H1 (cell line): ENCODE results near the gene ATAD3A. TPM values are rescaled to one million over a fixed set of nuclear protein-coding genes. Genes with fewer than 3 reads are reported as not detected.

Experiments used
- ASH2L ChIP-seq: fragments of 200-600, 300-600 bp; sonication (generic); IDR thresholded peaks from one replicate; pipeline ENCODE4 v1.7.1; 2017; ENCODE audit warnings: low read length
- BCL11A ChIP-seq, 2 experiments: IDR thresholded peaks; one replicate each; pipeline ENCODE4 v1.6.1; 2011; ENCODE audit warnings: low read depth in 2 of 2, low read length in 2 of 2, mild to moderate bottlenecking in 2 of 2
- BRCA1 ChIP-seq: IDR thresholded peaks from 2 replicates; pipeline ENCODE4 v1.6.1; 2012; ENCODE audit warnings: low read depth, low read length, improper control_type of control experiment
- HDAC6 ChIP-seq: IDR thresholded peaks from one replicate; pipeline ENCODE4 v1.7.1; 2012; ENCODE audit warnings: low read depth, mild to moderate bottlenecking, inconsistent platforms, low read length, moderate library complexity
- JUN ChIP-seq: IDR thresholded peaks from 2 replicates; pipeline ENCODE4 v1.6.1; 2011; ENCODE audit warnings: low read depth, mild to moderate bottlenecking, improper control_type of control experiment, low read length
- KDM1A ChIP-seq: fragments of 200-600, 300-600 bp; sonication (generic); IDR thresholded peaks from 2 replicates; pipeline ENCODE4 v1.7.1; 2016; ENCODE audit warnings: mild to moderate bottlenecking, low read length, borderline replicate concordance
- KDM5A ChIP-seq: fragments of 200-600 bp; IDR thresholded peaks from 2 replicates; pipeline ENCODE4 v1.7.1; 2012; ENCODE audit warnings: mild to moderate bottlenecking, low read length, inconsistent platforms, mixed read lengths
- PHF8 ChIP-seq: fragments of 200-600 bp; sonication (generic); conservative IDR thresholded peaks from 2 replicates; pipeline ENCODE4 v1.7.1; 2012; ENCODE audit warnings: low read depth, mild to moderate bottlenecking, inconsistent platforms, low read length, moderate library complexity
- RAD21 ChIP-seq, 2 experiments: IDR thresholded peaks in 1 of 2; conservative IDR thresholded peaks in 1 of 2; 2 replicates each; pipeline ENCODE4 v1.6.1; 2011; ENCODE audit warnings: low read depth in 2 of 2, low read length in 2 of 2, improper control_type of control experiment in 1 of 2, inconsistent platforms in 1 of 2, mild to moderate bottlenecking in 1 of 2, moderate library complexity in 1 of 2
- RBBP5 ChIP-seq: IDR thresholded peaks from 2 replicates; pipeline ENCODE4 v1.7.1; 2012; ENCODE audit warnings: low read depth, mild to moderate bottlenecking, inconsistent platforms, low read length, moderate library complexity, borderline replicate concordance
- SIRT6 ChIP-seq: IDR thresholded peaks from one replicate; pipeline ENCODE4 v1.7.1; 2012; ENCODE audit warnings: low read length, inconsistent platforms
- SIX5 ChIP-seq: IDR thresholded peaks from 2 replicates; pipeline ENCODE4 v1.6.1; 2011; ENCODE audit warnings: mild to moderate bottlenecking, low read depth, low read length
- SP2 ChIP-seq: IDR thresholded peaks from 2 replicates; pipeline ENCODE4 v1.6.1; 2012; ENCODE audit warnings: mild to moderate bottlenecking, low read length, inconsistent platforms
- SP4 ChIP-seq: IDR thresholded peaks from 2 replicates; pipeline ENCODE4 v1.6.1; 2012; ENCODE audit warnings: low read length, inconsistent platforms
- TAF1 ChIP-seq: IDR thresholded peaks from 2 replicates; pipeline ENCODE4 v1.6.1; 2011; ENCODE audit warnings: mild to moderate bottlenecking, low read depth, low read length
- TAF7 ChIP-seq: optimal IDR thresholded peaks from 2 replicates; pipeline ENCODE3; 2011; ENCODE audit warnings: low read depth, mild to moderate bottlenecking, inconsistent platforms, low read length, moderate library complexity, borderline replicate concordance
- ZNF274 ChIP-seq: IDR thresholded peaks from 2 replicates; pipeline ENCODE4 v1.7.0; 2012; ENCODE audit warnings: low read length, borderline replicate concordance; ENCODE audit errors: extremely low read depth
- polyA plus RNA-seq, 7 experiments: library from polyadenylated mRNA; depleted of rRNA in 3 of 7; stranded (reverse) in 5 of 7; unstranded in 2 of 7; fragments of >200 nt in 5 of 7; fragments of 200-250 nt in 2 of 7; gene quantifications; 1 replicate in 5 of 7; 2 replicates in 1 of 7; 4 replicates in 1 of 7; pipeline versions ENCODE4 v1.2.1 to v1.2.3, GENCODE V29; 2011 to 2013; ENCODE audit warnings: missing spikeins in 2 of 7, mixed read lengths in 2 of 7
- total RNA-seq: library from RNA; stranded (reverse); fragmentation: NEBNext Ultra II Directional; extraction: Animal tissue kit (Norgen Biotek cat#: 25700); gene quantifications from 2 replicates; pipeline ENCODE4 v1.2.1, GENCODE V29; 2021
- TF ChIP-seq, protein P1 (sequence below), 3 experiments: IDR thresholded peaks; 1 replicate in 2 of 3; 2 replicates in 1 of 3; pipeline versions ENCODE4 v1.5.1 to v1.6.1; 2011; ENCODE audit warnings: low read length in 3 of 3, mild to moderate bottlenecking in 3 of 3, inconsistent platforms in 2 of 3, low read depth in 1 of 3, moderate library complexity in 1 of 3; ENCODE audit not compliant: insufficient read depth in 1 of 3; ENCODE audit errors: control extremely low read depth in 1 of 3
- TF ChIP-seq, protein P2 (sequence below): IDR thresholded peaks from 2 replicates; pipeline ENCODE4 v1.6.1; 2011; ENCODE audit warnings: low read length, improper control_type of control experiment
- TF ChIP-seq, protein P3 (sequence below): IDR thresholded peaks from 2 replicates; pipeline ENCODE4 v1.6.1; 2012; ENCODE audit warnings: inconsistent platforms

The ATAD3A gene
- total and polyA plus RNA-seq, 2 of the 8 experiments (the other 6 are each of a cell fraction or from before 2014, with no cell fraction given), result 28.3 to 64.7 TPM

- TF ChIP-seq RAD21 (IDR thresholded peaks at IDR 0.05 in 1 of 2, conservative IDR thresholded peaks at IDR 0.05 in 1 of 2; ENCODE audit: low read depth in 2 of 2, low read length in 2 of 2) (no peak), HDAC6 (no peak), SP4 (no peak), SIX5 (no peak), JUN (no peak), KDM1A (no peak), KDM5A (peak; percentile 44; the same call in 1 of the 2 replicates), TAF1 (0 out of 2 replicates have a peak, but pooled peaks have one; percentile 56), ASH2L (peak; percentile 50), SIRT6 (no peak), TAF7 (no peak), PHF8 (peak; percentile 69), BRCA1 (peak; percentile 63), ZNF274 (no peak), RBBP5 (no peak), BCL11A (IDR thresholded peaks at IDR 0.05; ENCODE audit: low read depth in 2 of 2, low read length in 2 of 2) (no peak), SP2 (no peak)
- TF ChIP-seq, protein P1, sequence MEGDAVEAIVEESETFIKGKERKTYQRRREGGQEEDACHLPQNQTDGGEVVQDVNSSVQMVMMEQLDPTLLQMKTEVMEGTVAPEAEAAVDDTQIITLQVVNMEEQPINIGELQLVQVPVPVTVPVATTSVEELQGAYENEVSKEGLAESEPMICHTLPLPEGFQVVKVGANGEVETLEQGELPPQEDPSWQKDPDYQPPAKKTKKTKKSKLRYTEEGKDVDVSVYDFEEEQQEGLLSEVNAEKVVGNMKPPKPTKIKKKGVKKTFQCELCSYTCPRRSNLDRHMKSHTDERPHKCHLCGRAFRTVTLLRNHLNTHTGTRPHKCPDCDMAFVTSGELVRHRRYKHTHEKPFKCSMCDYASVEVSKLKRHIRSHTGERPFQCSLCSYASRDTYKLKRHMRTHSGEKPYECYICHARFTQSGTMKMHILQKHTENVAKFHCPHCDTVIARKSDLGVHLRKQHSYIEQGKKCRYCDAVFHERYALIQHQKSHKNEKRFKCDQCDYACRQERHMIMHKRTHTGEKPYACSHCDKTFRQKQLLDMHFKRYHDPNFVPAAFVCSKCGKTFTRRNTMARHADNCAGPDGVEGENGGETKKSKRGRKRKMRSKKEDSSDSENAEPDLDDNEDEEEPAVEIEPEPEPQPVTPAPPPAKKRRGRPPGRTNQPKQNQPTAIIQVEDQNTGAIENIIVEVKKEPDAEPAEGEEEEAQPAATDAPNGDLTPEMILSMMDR (IDR thresholded peaks at IDR 0.05; ENCODE audit: control extremely low read depth in 1 of 3, insufficient read depth in 1 of 3, low read depth in 1 of 3, low read length in 3 of 3), result no peak
- TF ChIP-seq, protein P2, sequence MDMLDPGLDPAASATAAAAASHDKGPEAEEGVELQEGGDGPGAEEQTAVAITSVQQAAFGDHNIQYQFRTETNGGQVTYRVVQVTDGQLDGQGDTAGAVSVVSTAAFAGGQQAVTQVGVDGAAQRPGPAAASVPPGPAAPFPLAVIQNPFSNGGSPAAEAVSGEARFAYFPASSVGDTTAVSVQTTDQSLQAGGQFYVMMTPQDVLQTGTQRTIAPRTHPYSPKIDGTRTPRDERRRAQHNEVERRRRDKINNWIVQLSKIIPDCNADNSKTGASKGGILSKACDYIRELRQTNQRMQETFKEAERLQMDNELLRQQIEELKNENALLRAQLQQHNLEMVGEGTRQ, result no peak
- TF ChIP-seq, protein P3, sequence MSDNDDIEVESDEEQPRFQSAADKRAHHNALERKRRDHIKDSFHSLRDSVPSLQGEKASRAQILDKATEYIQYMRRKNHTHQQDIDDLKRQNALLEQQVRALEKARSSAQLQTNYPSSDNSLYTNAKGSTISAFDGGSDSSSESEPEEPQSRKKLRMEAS, result peak; percentile 77
These were observed at the start of gene ATAD3A (continued) for GRCh38 chr1:1511533-1512285.
